Esophagus muscularis mucosa (tissue), 4 donors: ENCODE data around the gene LGALSL. TPM values are rescaled to one million over a fixed set of nuclear protein-coding genes. Genes with fewer than 3 reads are reported as not detected.

Source experiments
- DNase-seq: peaks from one replicate; pipeline ENCODE4 v3.0.0-alpha.2; 2017; ENCODE audit errors: extremely low spot score
- H3K27ac ChIP-seq, 4 donors: fragments of 200-600 bp; sonication (generic); replicated peaks in 1 of 4; 1 replicate in 3 of 4; 2 replicates in 1 of 4; pipeline ENCODE4 v1.5.1; 2016 to 2019; ENCODE audit warnings: mild to moderate bottlenecking in 1 of 4
- H3K27me3 ChIP-seq, 4 donors: fragments of 200-600 bp; sonication (generic); one replicate each; pipeline versions ENCODE4 v1.5.1 to v1.6.0; 2016 to 2019
- H3K36me3 ChIP-seq, 4 donors: fragments of 200-600 bp; sonication (generic); one replicate each; pipeline ENCODE4 v1.5.1; 2016 to 2019
- H3K4me1 ChIP-seq, 4 donors: fragments of 200-600 bp; sonication (generic); one replicate each; pipeline ENCODE4 v1.5.1; 2016 to 2019
- H3K4me3 ChIP-seq, 4 donors: fragments of 200-600 bp; sonication (generic); 1 replicate in 2 of 4; 2 replicates in 2 of 4; pipeline ENCODE4 v1.5.1; 2016 to 2019; ENCODE audit warnings: mild to moderate bottlenecking in 4 of 4, moderate library complexity in 1 of 4
- H3K9me3 ChIP-seq, 4 donors: fragments of 200-600 bp; sonication (generic); 1 replicate in 3 of 4; 2 replicates in 1 of 4; pipeline ENCODE4 v1.5.1; 2016 to 2019
- EP300 ChIP-seq: sonication (generic); formaldehyde crosslinking; IDR thresholded peaks from one replicate; pipeline ENCODE4 v1.6.1; 2017; ENCODE audit warnings: antibody characterized with exemption
- POLR2A ChIP-seq: fragments of 450-650 bp; IDR thresholded peaks from one replicate; pipeline ENCODE4 v1.6.1; 2017; ENCODE audit warnings: antibody characterized with exemption, moderate library complexity, mild to moderate bottlenecking, low read depth
- POLR2AphosphoS5 ChIP-seq, 2 donors: sonication (generic); formaldehyde crosslinking; IDR thresholded peaks; one replicate each; pipeline ENCODE4 v1.6.1; 2017; ENCODE audit warnings: antibody characterized with exemption in 2 of 2
- whole genome bisulfite sequencing: methylation state at CpG from one replicate; pipeline ENCODE4 v1.1.5; 2018; 5-methylcytosine and 5-hydroxymethylcytosine counted together
- intact Hi-C: fragments of 100-400 bp; cut with DNase I; formaldehyde crosslinking; loops from one replicate; pipeline ENCODE4 v1.15.1; 2023
- total RNA-seq, 4 donors: library from RNA; depleted of rRNA; stranded (reverse); fragments of >200 nt; gene quantifications; one replicate each; pipeline versions ENCODE4 v1.1.0 to v1.2.1, GENCODE V29; 2016
- TF ChIP-seq, protein P1 (sequence below), 3 experiments: fragments of 200-600 bp in 2 of 3; fragments of 450-650 bp in 1 of 3; sonication (generic) in 2 of 3; IDR thresholded peaks; one replicate each; pipeline ENCODE4 v1.5.1; 2017 to 2019; ENCODE audit warnings: antibody characterized with exemption in 3 of 3, mild to moderate bottlenecking in 2 of 3, moderate library complexity in 1 of 3

LGALSL gene
- total RNA-seq, 4 donors from 2014 or later: 12.3 to 20.2 (median 17.5) TPM

DNA sequence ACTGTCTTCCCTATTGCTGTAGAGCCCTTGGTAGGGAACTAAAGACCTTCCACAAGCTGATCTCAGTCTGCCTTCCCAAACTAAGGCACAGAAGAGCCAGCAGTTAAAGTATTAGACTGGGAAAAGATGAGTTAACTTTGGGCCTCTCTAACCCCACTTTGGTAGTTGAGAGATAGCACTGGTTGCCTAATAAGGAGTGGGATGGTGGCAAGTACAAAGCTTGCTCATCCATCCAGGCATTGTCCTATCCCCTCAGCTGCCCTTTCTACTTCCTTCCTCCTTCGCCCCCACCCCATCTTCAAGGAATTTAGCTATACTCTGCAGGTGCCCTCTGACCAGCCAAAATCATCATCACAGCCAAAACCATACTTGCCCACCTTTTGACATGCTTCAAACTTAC lies 48.0 kb downstream of the LGALSL start:
- no peak overlapping the region for H3K4me3 ChIP-seq
- peak; percentile 50 for DNase-seq
- no peak overlapping the region for H3K27ac ChIP-seq
- no peaks in the 10 kb centered on the region for H3K9me3 ChIP-seq
- no peaks in the 10 kb centered on the region for H3K36me3 ChIP-seq
- peaks cover 0 to 4% (median 0%) of the 10 kb centered on the region in 4 donors for H3K27me3 ChIP-seq
- TF ChIP-seq POLR2AphosphoS5 (IDR thresholded peaks at IDR 0.05) (no peak), EP300 (no peak), POLR2A (no peak)
- TF ChIP-seq, protein P1, sequence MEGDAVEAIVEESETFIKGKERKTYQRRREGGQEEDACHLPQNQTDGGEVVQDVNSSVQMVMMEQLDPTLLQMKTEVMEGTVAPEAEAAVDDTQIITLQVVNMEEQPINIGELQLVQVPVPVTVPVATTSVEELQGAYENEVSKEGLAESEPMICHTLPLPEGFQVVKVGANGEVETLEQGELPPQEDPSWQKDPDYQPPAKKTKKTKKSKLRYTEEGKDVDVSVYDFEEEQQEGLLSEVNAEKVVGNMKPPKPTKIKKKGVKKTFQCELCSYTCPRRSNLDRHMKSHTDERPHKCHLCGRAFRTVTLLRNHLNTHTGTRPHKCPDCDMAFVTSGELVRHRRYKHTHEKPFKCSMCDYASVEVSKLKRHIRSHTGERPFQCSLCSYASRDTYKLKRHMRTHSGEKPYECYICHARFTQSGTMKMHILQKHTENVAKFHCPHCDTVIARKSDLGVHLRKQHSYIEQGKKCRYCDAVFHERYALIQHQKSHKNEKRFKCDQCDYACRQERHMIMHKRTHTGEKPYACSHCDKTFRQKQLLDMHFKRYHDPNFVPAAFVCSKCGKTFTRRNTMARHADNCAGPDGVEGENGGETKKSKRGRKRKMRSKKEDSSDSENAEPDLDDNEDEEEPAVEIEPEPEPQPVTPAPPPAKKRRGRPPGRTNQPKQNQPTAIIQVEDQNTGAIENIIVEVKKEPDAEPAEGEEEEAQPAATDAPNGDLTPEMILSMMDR (IDR thresholded peaks at IDR 0.05): no peak
- intact Hi-C loops: no loop called here
- 80% methylated on average over 1 of the region's 1 CpG for WGBS
- no peaks in the 10 kb centered on the region for H3K4me1 ChIP-seq

DNA sequence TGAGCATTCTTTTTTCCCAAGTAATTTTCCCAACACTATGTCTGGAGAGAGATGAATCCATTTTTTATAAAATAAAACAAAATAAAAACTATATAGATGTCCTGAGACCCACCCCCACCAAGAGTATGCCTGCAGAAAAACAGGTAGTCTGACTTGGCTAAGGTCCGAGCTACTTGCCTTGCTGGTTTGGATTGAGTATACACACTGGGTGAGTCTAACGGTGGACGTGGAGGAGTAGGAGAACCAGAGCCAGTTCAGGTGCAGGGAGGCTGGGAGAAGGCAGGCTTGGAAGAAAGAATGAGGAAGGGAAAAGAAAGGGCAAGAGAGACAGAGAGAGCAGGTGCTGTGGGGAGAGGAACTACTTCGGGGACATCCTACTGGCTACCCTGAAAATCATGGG lies 48.9 kb downstream of the LGALSL start:
- Histone ChIP-seq H3K36me3 (no peaks in the 10 kb centered on the region), H3K4me3 (no peak overlapping the region), H3K9me3 (no peaks in the 10 kb centered on the region), H3K4me1 (no peaks in the 10 kb centered on the region), H3K27me3 (peaks cover 0 to 4% (median 0%) of the 10 kb centered on the region in 4 donors), H3K27ac (no peak overlapping the region)
- TF ChIP-seq, protein P1 (IDR thresholded peaks at IDR 0.05): no peak
- TF ChIP-seq POLR2A (no peak), POLR2AphosphoS5 (IDR thresholded peaks at IDR 0.05) (no peak), EP300 (no peak)
- 84% methylated on average over 4 of the region's 4 CpGs for WGBS
- DNase-seq: peak; percentile 62
- intact Hi-C loops: no loop called here

DNA sequence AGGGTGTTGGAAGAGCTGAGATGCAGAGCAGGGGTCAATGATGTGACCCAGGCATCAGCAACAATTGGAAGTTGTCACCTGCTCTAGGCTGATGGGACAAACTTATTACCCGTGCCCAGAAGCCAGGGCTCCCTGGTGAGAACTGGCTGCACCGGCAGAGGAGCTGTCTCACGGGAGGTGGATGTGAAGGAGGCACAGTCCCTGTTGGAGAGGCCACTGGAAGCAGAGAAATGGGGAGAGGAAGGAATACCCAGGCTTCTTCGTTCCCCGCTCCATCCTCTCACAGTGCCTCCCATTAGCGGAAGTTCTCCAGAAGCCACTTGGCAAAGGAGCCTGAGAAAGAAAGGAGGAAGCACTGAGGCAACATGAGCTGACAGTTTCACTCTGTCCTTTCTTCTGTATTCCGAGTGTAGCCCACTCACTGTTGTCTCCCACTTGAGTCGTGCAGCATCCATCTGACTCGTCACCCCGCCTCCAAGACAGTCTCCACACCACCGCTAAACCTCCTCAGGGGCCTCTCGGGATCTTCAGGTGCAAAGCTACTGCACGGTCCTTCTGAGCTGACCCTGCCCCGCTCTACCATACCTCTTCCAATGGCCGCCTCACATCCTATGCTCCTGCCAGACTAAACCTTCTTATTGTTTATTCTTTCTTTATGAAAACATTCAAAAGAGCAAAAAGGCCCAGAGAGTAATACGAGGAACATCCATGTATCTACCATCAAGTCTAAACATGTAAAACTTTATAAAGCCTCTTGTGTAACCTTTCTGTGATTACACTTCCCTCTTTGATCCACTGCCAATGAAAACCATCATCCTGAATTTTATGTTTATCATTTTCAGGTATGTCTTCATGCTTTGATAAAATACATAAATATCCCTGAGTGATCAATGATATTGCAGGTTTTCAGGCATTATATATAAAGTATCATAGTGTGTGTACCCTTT lies 51.1 kb downstream of the LGALSL start:
- TF ChIP-seq POLR2AphosphoS5 (IDR thresholded peaks at IDR 0.05): no peak
- TF ChIP-seq, protein P1 (IDR thresholded peaks at IDR 0.05): no peak
- no peak for TF ChIP-seq EP300
- no peak for TF ChIP-seq POLR2A
- Histone ChIP-seq H3K27me3 (peaks cover 0 to 4% (median 0%) of the 10 kb centered on the region in 4 donors), H3K9me3 (no peaks in the 10 kb centered on the region), H3K4me1 (no peaks in the 10 kb centered on the region), H3K27ac (no peak overlapping the region), H3K36me3 (no peaks in the 10 kb centered on the region), H3K4me3 (no peak overlapping the region)
- DNase-seq: peak; percentile 53
- intact Hi-C loops: no loop called here
- WGBS: 71% methylated on average over 16 of the region's 16 CpGs

DNA sequence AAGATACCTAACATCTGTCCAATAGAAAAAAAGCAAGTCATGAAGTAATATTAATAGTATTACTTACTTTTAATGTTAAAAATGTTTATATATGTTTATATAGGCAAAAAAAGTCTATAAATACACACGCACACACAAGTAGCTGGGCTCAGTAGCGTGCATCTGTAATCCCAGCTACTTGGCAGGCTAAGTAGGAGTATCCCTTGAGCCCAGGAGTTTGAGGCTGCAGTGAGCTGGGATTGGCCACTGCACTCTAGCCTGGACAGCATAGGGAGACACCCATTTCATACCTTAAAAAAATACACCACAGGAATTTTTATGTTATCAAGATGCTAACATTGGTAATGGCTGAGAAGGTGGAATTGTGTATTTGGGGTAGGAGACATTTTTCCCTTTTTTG lies 52.7 kb downstream of the LGALSL start:
- H3K27ac ChIP-seq: no peak overlapping the region
- no peaks in the 10 kb centered on the region for H3K4me1 ChIP-seq
- no peaks in the 10 kb centered on the region for H3K9me3 ChIP-seq
- no peaks in the 10 kb centered on the region for H3K36me3 ChIP-seq
- peaks cover 0 to 4% (median 0%) of the 10 kb centered on the region in 4 donors for H3K27me3 ChIP-seq
- intact Hi-C loops: no loop called here
- H3K4me3 ChIP-seq: no peak overlapping the region
- TF ChIP-seq, protein P1 (IDR thresholded peaks at IDR 0.05): no peak
- no peak for TF ChIP-seq POLR2AphosphoS5 (IDR thresholded peaks at IDR 0.05)
- no peak for TF ChIP-seq EP300
- no peak for TF ChIP-seq POLR2A
- DNase-seq: no peak
- 75% methylated on average over 2 of the region's 2 CpGs for WGBS

Other genes with a start within 250 kb of the LGALSL start
- 10 to 100 TPM; 27.5 to 36.1 (median 35.7) TPM for gene AFTPH, start 70.2 kb downstream of the LGALSL start, total RNA-seq
- gene SERTAD2, start 199.8 kb downstream of the LGALSL start, total RNA-seq: 10 to 100 TPM; 12.1 to 18.1 (median 14.3) TPM